Trophoblast cell (in vitro differentiated cells and primary cell): ENCODE measurements around the gene TRIM24.
"Not testable (repeated sequence)": the region's sequence is repeated elsewhere in the genome, so short reads cannot be mapped to it uniquely, and the experiment has no call there.

Experiments used
- DNase-seq, 2 donors: peaks; one replicate each; pipeline ENCODE4 v3.0.0-alpha.2; 2016
- H2AFZ ChIP-seq: 2 replicates; pipeline ENCODE4 v1.6.1; 2013; ENCODE audit warnings: low read length, moderate library complexity, mild to moderate bottlenecking; ENCODE audit not compliant: insufficient read depth, poor library complexity
- H2AK5ac ChIP-seq: 2 replicates; pipeline ENCODE4 v1.6.1; 2013; ENCODE audit warnings: mild to moderate bottlenecking, low read length
- H2BK120ac ChIP-seq: 2 replicates; pipeline ENCODE4 v1.6.1; 2013; ENCODE audit warnings: low read length, mild to moderate bottlenecking, moderate library complexity; ENCODE audit not compliant: insufficient read depth, poor library complexity
- H2BK12ac ChIP-seq: 2 replicates; pipeline ENCODE4 v1.6.1; 2013; ENCODE audit warnings: mild to moderate bottlenecking, low read length, moderate library complexity
- H2BK5ac ChIP-seq: 2 replicates; pipeline ENCODE4 v1.6.1; 2013; ENCODE audit warnings: low read length, low read depth, moderate library complexity, mild to moderate bottlenecking; ENCODE audit not compliant: poor library complexity
- H3K14ac ChIP-seq: 2 replicates; pipeline ENCODE4 v1.6.1; 2013; ENCODE audit warnings: mild to moderate bottlenecking, low read length
- H3K18ac ChIP-seq: 2 replicates; pipeline ENCODE4 v1.6.1; 2013; ENCODE audit warnings: mild to moderate bottlenecking, low read length
- H3K23ac ChIP-seq: 2 replicates; pipeline ENCODE4 v1.6.1; 2013; ENCODE audit warnings: low read length
- H3K27ac ChIP-seq: 2 replicates; pipeline ENCODE4 v1.5.1; 2013; ENCODE audit warnings: low read depth, mild to moderate bottlenecking, inconsistent platforms, low read length, moderate library complexity
- H3K27me3 ChIP-seq: 2 replicates; pipeline ENCODE4 v1.6.1; 2013; ENCODE audit warnings: inconsistent platforms, mild to moderate bottlenecking, low read length, moderate library complexity; ENCODE audit not compliant: insufficient read depth
- H3K36me3 ChIP-seq, 2 experiments: 1 replicate in 1 of 2; 2 replicates in 1 of 2; pipeline ENCODE4 v1.6.1; 2013; ENCODE audit warnings: low read length in 2 of 2, mild to moderate bottlenecking in 2 of 2, moderate library complexity in 1 of 2; ENCODE audit not compliant: insufficient read depth in 2 of 2, control insufficient read depth in 1 of 2
- H3K4ac ChIP-seq: 2 replicates; pipeline ENCODE4 v1.6.1; 2013; ENCODE audit warnings: low read depth, mild to moderate bottlenecking, low read length, moderate library complexity
- H3K4me1 ChIP-seq, 2 experiments: 1 replicate in 1 of 2; 2 replicates in 1 of 2; pipeline ENCODE4 v1.6.1; 2013; ENCODE audit warnings: low read length in 2 of 2, mild to moderate bottlenecking in 2 of 2, moderate library complexity in 1 of 2; ENCODE audit not compliant: insufficient read depth in 2 of 2, control insufficient read depth in 1 of 2
- H3K4me2 ChIP-seq: 2 replicates; pipeline ENCODE4 v1.6.1; 2013; ENCODE audit warnings: inconsistent platforms, mild to moderate bottlenecking, low read length, moderate library complexity
- H3K4me3 ChIP-seq: 2 replicates; pipeline ENCODE4 v1.5.1; 2013; ENCODE audit warnings: mild to moderate bottlenecking, low read depth, low read length, inconsistent platforms
- H3K79me1 ChIP-seq: one replicate; pipeline ENCODE4 v1.6.1; 2013; ENCODE audit warnings: low read length
- H3K79me2 ChIP-seq: 2 replicates; pipeline ENCODE4 v1.6.1; 2013; ENCODE audit warnings: low read length, mild to moderate bottlenecking; ENCODE audit not compliant: control insufficient read depth, insufficient read depth, poor library complexity
- H3K9ac ChIP-seq: 2 replicates; pipeline ENCODE4 v1.6.1; 2013; ENCODE audit warnings: mild to moderate bottlenecking, low read length
- H3K9me3 ChIP-seq: 2 replicates; pipeline ENCODE4 v1.6.1; 2013; ENCODE audit warnings: low read depth, mild to moderate bottlenecking, control low read depth, inconsistent platforms, low read length; ENCODE audit not compliant: insufficient read depth
- H4K12ac ChIP-seq: 2 replicates; pipeline ENCODE4 v1.6.1; 2013; ENCODE audit warnings: low read depth, mild to moderate bottlenecking, low read length, moderate library complexity
- H4K8ac ChIP-seq: 2 replicates; pipeline ENCODE4 v1.6.1; 2013; ENCODE audit warnings: low read depth, mild to moderate bottlenecking, low read length, moderate library complexity
- H4K91ac ChIP-seq: one replicate; pipeline ENCODE4 v1.6.1; 2013; ENCODE audit warnings: low read depth, mild to moderate bottlenecking, low read length, moderate library complexity
- WGBS: extraction: QIAGEN DNeasy Blood & Tissue Kit; methylation state at CpG from one replicate; pipeline ENCODE4 v1.1.7; 2013; ENCODE audit warnings: missing lambda C conversion rate; ENCODE audit not compliant: insufficient read length, insufficient coverage; ENCODE audit errors: extremely low coverage; 5-methylcytosine and 5-hydroxymethylcytosine counted together

Gene TRIM24

GRCh38 chr7:138525757-138526156, 65.7 kb downstream of the TRIM24 start:
- no peak overlapping the region for H2BK120ac ChIP-seq
- H4K8ac ChIP-seq = no peak overlapping the region
- no peaks in the 10 kb centered on the region for H3K4me1 ChIP-seq
- no peaks in the 10 kb centered on the region for H3K27me3 ChIP-seq
- H2BK5ac ChIP-seq = no peak overlapping the region
- H3K79me1 ChIP-seq = peaks cover 3% of the 10 kb centered on the region
- H3K36me3 ChIP-seq = peaks cover 17 to 24% of the 10 kb centered on the region in 2 experiments
- H3K27ac ChIP-seq = no peak overlapping the region
- H2BK12ac ChIP-seq = no peak overlapping the region
- H3K18ac ChIP-seq = no peak overlapping the region
- no peak overlapping the region for H2AFZ ChIP-seq
- peaks cover 5% of the 10 kb centered on the region for H3K9me3 ChIP-seq
- peaks cover 2% of the 10 kb centered on the region for H3K79me2 ChIP-seq
- no peak overlapping the region for H3K4me3 ChIP-seq
- H3K14ac ChIP-seq = no peak overlapping the region
- no peak overlapping the region for H2AK5ac ChIP-seq
- no peak overlapping the region for H3K23ac ChIP-seq
- no peak overlapping the region for H3K4me2 ChIP-seq
- WGBS = no CpG with 5 or more reads among the region's 3 CpGs
- H4K91ac ChIP-seq = no peak overlapping the region
- DNase-seq = no peak
- H3K4ac ChIP-seq = no peak overlapping the region
- H4K12ac ChIP-seq = no peak overlapping the region
- H3K9ac ChIP-seq = no peak overlapping the region

GRCh38 chr7:138527746-138528223, 67.7 kb downstream of the TRIM24 start:
- Histone ChIP-seq H3K79me2 (peaks cover 2% of the 10 kb centered on the region), H4K8ac (no peak overlapping the region), H3K18ac (no peak overlapping the region), H3K4me1 (no peaks in the 10 kb centered on the region), H3K9ac (no peak overlapping the region), H3K79me1 (peaks cover 3% of the 10 kb centered on the region), H2AK5ac (no peak overlapping the region), H3K4me2 (no peak overlapping the region), H2AFZ (no peak overlapping the region), H2BK5ac (no peak overlapping the region), H3K4me3 (no peak overlapping the region), H3K14ac (no peak overlapping the region), H3K36me3 (peaks cover 15 to 21% of the 10 kb centered on the region in 2 experiments), H2BK12ac (no peak overlapping the region), H3K27ac (no peak overlapping the region), H3K9me3 (peaks cover 5% of the 10 kb centered on the region), H2BK120ac (no peak overlapping the region), H4K91ac (no peak overlapping the region), H3K27me3 (no peaks in the 10 kb centered on the region), H3K4ac (no peak overlapping the region), H4K12ac (no peak overlapping the region), H3K23ac (no peak overlapping the region)
- WGBS = no CpG with 5 or more reads among the region's 5 CpGs
- no peak for DNase-seq

GRCh38 chr7:138536833-138537232, 76.8 kb downstream of the TRIM24 start:
- not testable (repeated sequence) for H3K27ac ChIP-seq, DNase-seq, H3K9me3 ChIP-seq, H4K91ac ChIP-seq, H2BK120ac ChIP-seq, H3K4me3 ChIP-seq, H2AFZ ChIP-seq, H4K8ac ChIP-seq, H3K4me1 ChIP-seq, H2BK12ac ChIP-seq, H3K79me1 ChIP-seq, H3K79me2 ChIP-seq, H2BK5ac ChIP-seq, H3K23ac ChIP-seq, H3K14ac ChIP-seq, H3K4me2 ChIP-seq, H3K4ac ChIP-seq, H2AK5ac ChIP-seq, H3K18ac ChIP-seq, H4K12ac ChIP-seq, H3K9ac ChIP-seq, H3K27me3 ChIP-seq
- peaks cover 18 to 27% of the 10 kb centered on the region in 2 experiments for H3K36me3 ChIP-seq
- WGBS = no CpG with 5 or more reads among the region's 20 CpGs

- H3K23ac ChIP-seq = no peak overlapping the region
- no peaks in the 10 kb centered on the region for H3K9me3 ChIP-seq
- no peaks in the 10 kb centered on the region for H3K27me3 ChIP-seq
- no peaks in the 10 kb centered on the region for H3K4me1 ChIP-seq
- H2BK12ac ChIP-seq = no peak overlapping the region
- H4K91ac ChIP-seq = no peak overlapping the region
- H3K79me2 ChIP-seq = no peaks in the 10 kb centered on the region
- H2AK5ac ChIP-seq = no peak overlapping the region
- no peak overlapping the region for H3K18ac ChIP-seq
- H3K79me1 ChIP-seq = no peaks in the 10 kb centered on the region
- H3K4ac ChIP-seq = no peak overlapping the region
- no peak for DNase-seq
- H3K4me3 ChIP-seq = no peak overlapping the region
- no peak overlapping the region for H3K27ac ChIP-seq
- H2AFZ ChIP-seq = no peak overlapping the region
- no peak overlapping the region for H4K12ac ChIP-seq
- H3K4me2 ChIP-seq = no peak overlapping the region
- H2BK5ac ChIP-seq = no peak overlapping the region
- no peak overlapping the region for H3K14ac ChIP-seq
- no peak overlapping the region for H4K8ac ChIP-seq
- H3K9ac ChIP-seq = no peak overlapping the region
- no peak overlapping the region for H2BK120ac ChIP-seq
- WGBS = no CpG with 5 or more reads among the region's 2 CpGs
- peaks cover 18 to 29% of the 10 kb centered on the region in 2 experiments for H3K36me3 ChIP-seq
Measured at GRCh38 chr7:138538518-138538917, 78.5 kb downstream of the TRIM24 start.
